Neural crest cell (in vitro differentiated cells): Measurements from ENCODE around the gene GSTM3. TPM values are rescaled to one million over a fixed set of nuclear protein-coding genes. Genes with fewer than 3 reads are reported as not detected.
"Not testable (repeated sequence)": the region's sequence is repeated elsewhere in the genome, so short reads cannot be mapped to it uniquely, and the experiment has no call there.

Source experiments
- DNase-seq: peaks from one replicate; pipeline ENCODE4 v3.0.0; 2021; ENCODE audit warnings: low read depth, mixed read lengths, low spot score
- H3K27ac Mint-ChIP-seq: one replicate; pipeline ENCODE4 v1.8.0; 2021; ENCODE audit warnings: mild to moderate bottlenecking, mixed read lengths; ENCODE audit not compliant: unreplicated experiment
- H3K27me3 Mint-ChIP-seq: 2 replicates; pipeline ENCODE4 v1.8.0; 2021; ENCODE audit warnings: low read depth, mild to moderate bottlenecking, mixed read lengths
- H3K36me3 Mint-ChIP-seq: 2 replicates; pipeline ENCODE4 v1.8.0; 2021; ENCODE audit warnings: low read depth, mild to moderate bottlenecking, mixed read lengths
- H3K4me1 Mint-ChIP-seq: 2 replicates; pipeline ENCODE4 v1.8.0; 2021; ENCODE audit warnings: mixed read lengths
- H3K4me3 Mint-ChIP-seq: one replicate; pipeline ENCODE4 v1.8.0; 2021; ENCODE audit warnings: mild to moderate bottlenecking, mixed read lengths
- H3K9me3 Mint-ChIP-seq: 2 replicates; pipeline ENCODE4 v1.8.0; 2021; ENCODE audit warnings: mixed read lengths
- CTCF ChIP-seq: fragments of 200-600 bp; sonication (generic); conservative IDR thresholded peaks from 2 replicates; pipeline ENCODE4 v1.5.0; 2021; ENCODE audit warnings: antibody characterized with exemption, mild to moderate bottlenecking
- total RNA-seq: library from RNA; stranded (reverse); gene quantifications from 2 replicates; pipeline ENCODE4 v1.2.1, GENCODE V29; 2021

GSTM3 gene
- total RNA-seq, 1 donor from 2014 or later: 56.5 TPM

GRCh38 chr1:109716570-109717090 is 24.2 kb downstream of the GSTM3 start:
- peaks cover 12% of the 10 kb centered on the region for H3K4me1 Mint-ChIP-seq
- no peak overlapping the region for H3K4me3 Mint-ChIP-seq
- no peak for TF ChIP-seq CTCF
- no peak overlapping the region for H3K27ac Mint-ChIP-seq
- DNase-seq: no peak
- H3K36me3 Mint-ChIP-seq: no peaks in the 10 kb centered on the region
- H3K27me3 Mint-ChIP-seq: no peaks in the 10 kb centered on the region
- no peaks in the 10 kb centered on the region for H3K9me3 Mint-ChIP-seq

- DNase-seq: no peak
- TF ChIP-seq CTCF: no peak
- H3K27me3 Mint-ChIP-seq: no peaks in the 10 kb centered on the region
- no peak overlapping the region for H3K27ac Mint-ChIP-seq
- H3K36me3 Mint-ChIP-seq: no peaks in the 10 kb centered on the region
- no peak overlapping the region for H3K4me3 Mint-ChIP-seq
- no peaks in the 10 kb centered on the region for H3K9me3 Mint-ChIP-seq
- peaks cover 12% of the 10 kb centered on the region for H3K4me1 Mint-ChIP-seq
Measured at GRCh38 chr1:109716121-109716520, 24.7 kb downstream of the GSTM3 start.

GRCh38 chr1:109714661-109715372 is 26.0 kb downstream of the GSTM3 start:
- DNase-seq: no peak
- Mint-ChIP-seq H3K36me3 (no peaks in the 10 kb centered on the region), H3K9me3 (no peaks in the 10 kb centered on the region), H3K27me3 (no peaks in the 10 kb centered on the region), H3K4me1 (peaks cover 12% of the 10 kb centered on the region), H3K4me3 (no peak overlapping the region), H3K27ac (no peak overlapping the region)
- no peak for TF ChIP-seq CTCF

GRCh38 chr1:109713636-109714035 is 27.2 kb downstream of the GSTM3 start:
- H3K27ac Mint-ChIP-seq: no peak overlapping the region
- TF ChIP-seq CTCF: no peak
- H3K4me3 Mint-ChIP-seq: no peak overlapping the region
- peaks cover 7% of the 10 kb centered on the region for H3K4me1 Mint-ChIP-seq
- H3K9me3 Mint-ChIP-seq: peaks cover 5% of the 10 kb centered on the region
- DNase-seq: no peak
- H3K27me3 Mint-ChIP-seq: no peaks in the 10 kb centered on the region
- H3K36me3 Mint-ChIP-seq: peaks cover 6% of the 10 kb centered on the region

- no peak for DNase-seq
- Mint-ChIP-seq H3K36me3 (peaks cover 6% of the 10 kb centered on the region), H3K4me3 (no peak overlapping the region), H3K27ac (no peak overlapping the region), H3K4me1 (peaks cover 7% of the 10 kb centered on the region), H3K9me3 (peaks cover 8% of the 10 kb centered on the region), H3K27me3 (no peaks in the 10 kb centered on the region)
- TF ChIP-seq CTCF: no peak
Measured at GRCh38 chr1:109712321-109712864, 28.4 kb downstream of the GSTM3 start.

- H3K4me1 Mint-ChIP-seq: not testable (repeated sequence)
Measured at GRCh38 chr1:109711593-109712320, 29.1 kb downstream of the GSTM3 start, which contains the start of gene GSTM5. Gene GSTM5 (plus strand): TSS chr1:109712251. CDS start chr1:109712313, 62 bp downstream.

GRCh38 chr1:109709822-109710221 is 31.0 kb downstream of the GSTM3 start:
- H3K27ac Mint-ChIP-seq, H3K4me1 Mint-ChIP-seq, H3K36me3 Mint-ChIP-seq, DNase-seq, H3K4me3 Mint-ChIP-seq, H3K27me3 Mint-ChIP-seq: not testable (repeated sequence)
- H3K9me3 Mint-ChIP-seq: peaks cover 11% of the 10 kb centered on the region

More at GRCh38 chr1:109711593-109712320, 29.1 kb downstream of the GSTM3 start, which contains the start of gene GSTM5:
- H3K4me3 Mint-ChIP-seq, H3K36me3 Mint-ChIP-seq, DNase-seq, H3K27me3 Mint-ChIP-seq, H3K27ac Mint-ChIP-seq: not testable (repeated sequence)
- H3K9me3 Mint-ChIP-seq: peaks cover 11% of the 10 kb centered on the region

- Mint-ChIP-seq H3K36me3 (peaks cover 13% of the 10 kb centered on the region), H3K9me3 (peaks cover 13% of the 10 kb centered on the region)
- H3K27me3 Mint-ChIP-seq, DNase-seq, H3K27ac Mint-ChIP-seq, H3K4me3 Mint-ChIP-seq, H3K4me1 Mint-ChIP-seq: not testable (repeated sequence)
Measured at GRCh38 chr1:109708949-109709348, 31.9 kb downstream of the GSTM3 start.
